ENCODE measurements around the gene MRPS15.
"Not testable (repeated sequence)": the region's sequence is repeated elsewhere in the genome, so short reads cannot be mapped to it uniquely, and the experiment has no call there.

MRPS15 gene

DNA sequence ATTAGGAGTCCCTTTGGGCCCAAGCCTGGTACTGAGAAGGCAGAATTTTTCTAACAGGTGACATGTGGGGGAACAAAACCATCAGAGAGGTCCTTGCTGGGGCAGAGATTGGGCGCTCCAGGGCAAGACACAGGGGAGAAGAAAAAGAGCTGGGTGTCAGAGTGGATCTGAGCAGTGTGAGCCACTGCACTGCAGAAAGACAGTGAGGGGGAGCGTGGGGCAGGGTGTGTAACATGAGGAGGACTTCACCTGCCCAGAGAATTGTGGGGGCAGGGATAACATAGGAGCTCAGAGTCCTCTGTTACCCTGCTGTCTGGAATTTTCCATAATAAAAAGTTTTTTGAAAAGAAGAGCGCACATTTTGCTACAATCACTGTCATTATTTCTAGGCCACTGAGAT, 44.1 kb upstream of the MRPS15 start:
- Histone ChIP-seq H3K79me1 (ENCODE audit: low read length) (no peaks in the 10 kb centered on the region), H2BK120ac (ENCODE audit: low read depth, low read length) (no peak overlapping the region), H3K36me3 (ENCODE audit: control insufficient read depth, insufficient read depth, low read length) (no peaks in the 10 kb centered on the region), H4K8ac (ENCODE audit: low read depth, low read length) (no peak overlapping the region), H2BK5ac (ENCODE audit: low read length) (no peak overlapping the region), H4K5ac (ENCODE audit: low read length) (no peak overlapping the region), H3K4me2 (ENCODE audit: low read length) (no peak overlapping the region), H3K4me3 (ENCODE audit: low read length) (no peak overlapping the region), H3K27me3 (ENCODE audit: insufficient read depth, low read length, poor library complexity) (no peaks in the 10 kb centered on the region), H3K4ac (ENCODE audit: low read depth, low read length) (no peak overlapping the region), H3K9ac (ENCODE audit: low read length) (no peak overlapping the region), H2AK5ac (ENCODE audit: low read length) (no peak overlapping the region), H2BK15ac (replicated peaks; ENCODE audit: low read depth) (no peak overlapping the region), H3K18ac (ENCODE audit: low read length) (no peak overlapping the region), H3K27ac (ENCODE audit: low read depth, low read length) (no peak overlapping the region), H3K4me1 (ENCODE audit: control insufficient read depth, low read depth, low read length) (no peaks in the 10 kb centered on the region), H3K79me2 (ENCODE audit: control insufficient read depth, insufficient read depth, low read length) (no peaks in the 10 kb centered on the region), H3K23ac (ENCODE audit: low read length) (no peak overlapping the region), H3K56ac (ENCODE audit: low read length) (no peak overlapping the region)
- WGBS (ENCODE audit: extremely low coverage, insufficient coverage, low lambda C conversion rate) = no CpG with 5 or more reads among the region's 3 CpGs
- DNase-seq = no peak

DNA sequence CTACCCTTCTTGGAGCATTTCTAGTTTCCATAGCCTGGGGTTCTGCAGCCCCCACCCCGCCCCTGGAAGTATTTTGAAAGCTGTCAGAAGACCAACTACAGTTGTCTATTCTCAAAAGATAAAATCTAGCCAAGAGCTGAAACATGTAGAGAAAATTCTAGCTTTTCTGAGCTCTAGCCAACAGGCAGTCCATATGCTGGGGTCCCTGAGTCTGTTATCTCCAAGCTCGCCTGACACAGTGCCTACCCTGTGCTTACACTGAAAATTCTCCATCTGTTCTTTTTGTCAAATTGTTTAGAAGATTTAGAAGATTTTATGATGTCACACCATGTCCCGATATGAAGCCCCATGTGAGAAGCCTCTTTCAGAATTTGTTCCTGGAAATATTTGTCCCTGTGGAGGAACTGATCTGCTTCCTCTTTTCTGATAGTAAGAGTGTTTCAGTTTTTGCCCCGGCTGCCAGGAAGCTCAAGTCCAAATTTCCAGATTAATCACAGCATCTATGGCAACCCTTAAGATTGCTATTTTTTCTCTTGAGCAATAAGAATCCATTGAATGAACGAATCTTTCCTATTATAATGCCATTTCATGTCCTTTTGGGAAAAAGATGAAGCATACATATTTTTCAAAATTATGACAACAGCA, 42.2 kb upstream of the MRPS15 start:
- Histone ChIP-seq H2BK5ac (ENCODE audit: low read length) (no peak overlapping the region), H3K79me2 (ENCODE audit: control insufficient read depth, insufficient read depth, low read length) (no peaks in the 10 kb centered on the region), H4K5ac (ENCODE audit: low read length) (no peak overlapping the region), H4K8ac (ENCODE audit: low read depth, low read length) (no peak overlapping the region), H3K23ac (ENCODE audit: low read length) (no peak overlapping the region), H2BK120ac (ENCODE audit: low read depth, low read length) (no peak overlapping the region), H2AK5ac (ENCODE audit: low read length) (no peak overlapping the region), H3K18ac (ENCODE audit: low read length) (no peak overlapping the region), H3K27ac (ENCODE audit: low read depth, low read length) (no peak overlapping the region), H3K27me3 (ENCODE audit: insufficient read depth, low read length, poor library complexity) (no peaks in the 10 kb centered on the region), H3K36me3 (ENCODE audit: control insufficient read depth, insufficient read depth, low read length) (no peaks in the 10 kb centered on the region), H3K4me3 (ENCODE audit: low read length) (no peak overlapping the region), H2BK15ac (replicated peaks; ENCODE audit: low read depth) (no peak overlapping the region), H3K4ac (ENCODE audit: low read depth, low read length) (no peak overlapping the region), H3K56ac (ENCODE audit: low read length) (no peak overlapping the region), H3K4me1 (ENCODE audit: control insufficient read depth, low read depth, low read length) (no peaks in the 10 kb centered on the region), H3K4me2 (ENCODE audit: low read length) (no peak overlapping the region), H3K79me1 (ENCODE audit: low read length) (no peaks in the 10 kb centered on the region), H3K9ac (ENCODE audit: low read length) (no peak overlapping the region)
- WGBS (ENCODE audit: extremely low coverage, insufficient coverage, low lambda C conversion rate) = no CpG with 5 or more reads among the region's 5 CpGs
- no peak for DNase-seq

DNA sequence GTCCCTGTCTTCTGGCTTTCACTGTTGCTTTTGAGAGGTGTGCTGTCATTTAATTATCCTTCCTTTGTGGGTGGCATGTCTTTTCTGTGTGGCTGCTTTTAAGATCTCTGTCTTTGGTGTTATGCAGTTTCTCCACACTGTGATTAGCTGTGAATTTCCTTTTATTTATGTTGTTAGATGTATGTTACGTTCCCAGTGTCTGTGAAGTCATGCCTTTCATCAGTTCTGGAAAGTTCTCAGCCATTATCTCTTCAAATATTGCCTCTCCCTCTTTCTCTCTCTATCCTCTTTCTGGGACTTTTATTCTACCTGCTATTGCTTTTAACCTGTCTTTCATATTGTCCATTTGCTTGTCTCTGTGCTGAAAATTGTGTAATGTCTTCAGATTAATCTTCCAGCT, 39.5 kb upstream of the MRPS15 start:
- DNase-seq = no peak
- Histone ChIP-seq H2BK5ac (ENCODE audit: low read length) (no peak overlapping the region), H2BK120ac (ENCODE audit: low read depth, low read length) (no peak overlapping the region), H2AK5ac (ENCODE audit: low read length) (no peak overlapping the region), H3K9ac (ENCODE audit: low read length) (no peak overlapping the region), H2BK15ac (replicated peaks; ENCODE audit: low read depth) (no peak overlapping the region), H3K79me2 (ENCODE audit: control insufficient read depth, insufficient read depth, low read length) (no peaks in the 10 kb centered on the region), H3K23ac (ENCODE audit: low read length) (no peak overlapping the region), H3K4me2 (ENCODE audit: low read length) (no peak overlapping the region), H4K5ac (ENCODE audit: low read length) (no peak overlapping the region), H3K27ac (ENCODE audit: low read depth, low read length) (no peak overlapping the region), H3K4me3 (ENCODE audit: low read length) (no peak overlapping the region), H3K27me3 (ENCODE audit: insufficient read depth, low read length, poor library complexity) (no peaks in the 10 kb centered on the region), H3K18ac (ENCODE audit: low read length) (no peak overlapping the region), H3K4me1 (ENCODE audit: control insufficient read depth, low read depth, low read length) (no peaks in the 10 kb centered on the region), H3K79me1 (ENCODE audit: low read length) (no peaks in the 10 kb centered on the region), H4K8ac (ENCODE audit: low read depth, low read length) (no peak overlapping the region), H3K4ac (ENCODE audit: low read depth, low read length) (no peak overlapping the region), H3K36me3 (ENCODE audit: control insufficient read depth, insufficient read depth, low read length) (no peaks in the 10 kb centered on the region), H3K56ac (ENCODE audit: low read length) (no peak overlapping the region)
- no CpG with 5 or more reads among the region's 1 CpG for WGBS (ENCODE audit: extremely low coverage, insufficient coverage, low lambda C conversion rate)

DNA sequence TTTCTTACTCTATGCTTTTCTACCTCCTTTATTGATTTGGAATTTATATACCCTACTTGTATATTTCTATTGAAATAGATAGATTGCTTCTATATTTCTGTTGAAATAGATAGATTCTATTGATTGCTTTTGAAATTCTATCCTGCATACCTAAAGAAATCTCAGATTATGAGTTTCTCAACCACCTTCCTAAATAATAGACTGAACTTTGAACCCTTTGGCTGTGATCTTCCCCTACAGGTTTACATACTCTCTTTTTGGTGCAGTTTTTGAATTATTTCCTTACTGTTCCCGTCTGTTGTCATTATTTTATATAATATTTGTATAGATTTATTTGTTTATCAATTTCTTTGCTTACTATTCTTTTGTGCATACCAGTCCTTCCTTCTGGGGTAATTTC, 39.0 kb upstream of the MRPS15 start:
- H3K56ac ChIP-seq (ENCODE audit: low read length) = no peak overlapping the region
- H3K9ac ChIP-seq (ENCODE audit: low read length) = no peak overlapping the region
- no peak overlapping the region for H2BK5ac ChIP-seq (ENCODE audit: low read length)
- H2BK15ac ChIP-seq (replicated peaks; ENCODE audit: low read depth) = no peak overlapping the region
- no peaks in the 10 kb centered on the region for H3K36me3 ChIP-seq (ENCODE audit: control insufficient read depth, insufficient read depth, low read length)
- no peak overlapping the region for H3K4me3 ChIP-seq (ENCODE audit: low read length)
- H3K4me2 ChIP-seq (ENCODE audit: low read length) = no peak overlapping the region
- no peaks in the 10 kb centered on the region for H3K79me1 ChIP-seq (ENCODE audit: low read length)
- H3K27ac ChIP-seq (ENCODE audit: low read depth, low read length) = no peak overlapping the region
- no peak overlapping the region for H3K18ac ChIP-seq (ENCODE audit: low read length)
- H3K27me3 ChIP-seq (ENCODE audit: insufficient read depth, low read length, poor library complexity) = no peaks in the 10 kb centered on the region
- H3K4ac ChIP-seq (ENCODE audit: low read depth, low read length) = no peak overlapping the region
- H4K5ac ChIP-seq (ENCODE audit: low read length) = no peak overlapping the region
- DNase-seq = no peak
- H2AK5ac ChIP-seq (ENCODE audit: low read length) = no peak overlapping the region
- no peak overlapping the region for H4K8ac ChIP-seq (ENCODE audit: low read depth, low read length)
- no peak overlapping the region for H3K23ac ChIP-seq (ENCODE audit: low read length)
- H2BK120ac ChIP-seq (ENCODE audit: low read depth, low read length) = no peak overlapping the region
- H3K79me2 ChIP-seq (ENCODE audit: control insufficient read depth, insufficient read depth, low read length) = no peaks in the 10 kb centered on the region
- no peaks in the 10 kb centered on the region for H3K4me1 ChIP-seq (ENCODE audit: control insufficient read depth, low read depth, low read length)
- WGBS (ENCODE audit: extremely low coverage, insufficient coverage, low lambda C conversion rate) = no CpG with 5 or more reads among the region's 1 CpG

DNA sequence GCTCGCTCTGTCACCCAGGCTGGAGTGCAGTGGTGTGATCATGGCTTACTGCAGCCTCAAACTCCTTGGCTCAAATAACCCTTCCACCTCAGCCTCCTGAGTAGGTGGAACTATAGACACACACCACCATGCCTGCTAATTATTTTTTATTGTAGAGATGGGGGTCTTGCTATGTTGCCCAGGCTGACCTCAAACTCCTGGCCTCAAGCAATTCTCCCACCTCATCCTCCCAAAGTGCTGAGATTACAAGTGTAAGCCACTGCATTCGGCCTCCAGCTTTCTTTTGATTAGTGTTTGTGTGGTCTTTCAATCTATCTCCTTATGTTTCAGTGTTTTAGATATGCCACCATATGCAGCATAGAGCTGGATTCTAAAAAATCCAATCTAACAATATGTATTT, 38.4 kb upstream of the MRPS15 start:
- H2BK120ac ChIP-seq (ENCODE audit: low read depth, low read length) = no peak overlapping the region
- no peak overlapping the region for H3K4ac ChIP-seq (ENCODE audit: low read depth, low read length)
- no peak overlapping the region for H4K5ac ChIP-seq (ENCODE audit: low read length)
- H3K4me3 ChIP-seq (ENCODE audit: low read length) = no peak overlapping the region
- DNase-seq = no peak
- H3K56ac ChIP-seq (ENCODE audit: low read length) = no peak overlapping the region
- no peak overlapping the region for H4K8ac ChIP-seq (ENCODE audit: low read depth, low read length)
- no peaks in the 10 kb centered on the region for H3K4me1 ChIP-seq (ENCODE audit: control insufficient read depth, low read depth, low read length)
- H3K9ac ChIP-seq (ENCODE audit: low read length) = no peak overlapping the region
- H3K18ac ChIP-seq (ENCODE audit: low read length) = no peak overlapping the region
- H2AK5ac ChIP-seq (ENCODE audit: low read length) = no peak overlapping the region
- no peak overlapping the region for H3K27ac ChIP-seq (ENCODE audit: low read depth, low read length)
- no peak overlapping the region for H3K4me2 ChIP-seq (ENCODE audit: low read length)
- no peak overlapping the region for H2BK15ac ChIP-seq (replicated peaks; ENCODE audit: low read depth)
- no peaks in the 10 kb centered on the region for H3K79me1 ChIP-seq (ENCODE audit: low read length)
- H2BK5ac ChIP-seq (ENCODE audit: low read length) = no peak overlapping the region
- WGBS (ENCODE audit: extremely low coverage, insufficient coverage, low lambda C conversion rate) = no CpG with 5 or more reads among the region's 2 CpGs
- no peaks in the 10 kb centered on the region for H3K27me3 ChIP-seq (ENCODE audit: insufficient read depth, low read length, poor library complexity)
- no peaks in the 10 kb centered on the region for H3K79me2 ChIP-seq (ENCODE audit: control insufficient read depth, insufficient read depth, low read length)
- no peaks in the 10 kb centered on the region for H3K36me3 ChIP-seq (ENCODE audit: control insufficient read depth, insufficient read depth, low read length)
- no peak overlapping the region for H3K23ac ChIP-seq (ENCODE audit: low read length)

DNA sequence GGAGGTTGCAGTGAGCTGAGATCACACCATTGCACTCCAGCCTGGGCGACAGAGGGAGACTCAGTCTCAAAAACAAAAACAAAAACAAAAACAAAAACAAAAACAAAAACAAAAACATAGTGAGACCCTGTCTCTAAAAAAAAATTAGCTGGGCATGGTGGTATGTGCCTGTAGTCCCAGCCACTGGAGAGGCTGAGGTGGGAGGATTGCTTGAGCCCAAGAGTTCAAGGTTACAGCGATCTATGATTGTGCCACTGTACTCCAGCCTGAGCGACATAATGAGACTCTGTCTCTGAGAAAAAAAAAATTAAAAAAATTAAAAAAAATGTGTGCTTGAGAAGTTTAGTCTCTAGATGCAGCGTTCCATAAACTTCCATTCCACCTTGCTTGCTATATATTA, 37.7 kb upstream of the MRPS15 start:
- H3K36me3 ChIP-seq (ENCODE audit: control insufficient read depth, insufficient read depth, low read length); H2BK5ac ChIP-seq (ENCODE audit: low read length): not testable (repeated sequence)
- no CpG with 5 or more reads among the region's 4 CpGs for WGBS (ENCODE audit: extremely low coverage, insufficient coverage, low lambda C conversion rate)

More for the DNA sequence above, 37.7 kb upstream of the MRPS15 start:
- not testable (repeated sequence) for H4K5ac ChIP-seq (ENCODE audit: low read length); H3K27ac ChIP-seq (ENCODE audit: low read depth, low read length); H3K56ac ChIP-seq (ENCODE audit: low read length); H3K4me3 ChIP-seq (ENCODE audit: low read length); H3K23ac ChIP-seq (ENCODE audit: low read length); H3K79me2 ChIP-seq (ENCODE audit: control insufficient read depth, insufficient read depth, low read length); H3K4me2 ChIP-seq (ENCODE audit: low read length); H3K18ac ChIP-seq (ENCODE audit: low read length); DNase-seq; H2AK5ac ChIP-seq (ENCODE audit: low read length); H3K4me1 ChIP-seq (ENCODE audit: control insufficient read depth, low read depth, low read length); H3K4ac ChIP-seq (ENCODE audit: low read depth, low read length); H3K79me1 ChIP-seq (ENCODE audit: low read length); H2BK120ac ChIP-seq (ENCODE audit: low read depth, low read length); H3K9ac ChIP-seq (ENCODE audit: low read length); H4K8ac ChIP-seq (ENCODE audit: low read depth, low read length); H3K27me3 ChIP-seq (ENCODE audit: insufficient read depth, low read length, poor library complexity); H2BK15ac ChIP-seq (replicated peaks; ENCODE audit: low read depth)

All from mesendoderm (in vitro differentiated cells).